ENCODE results near the gene LRFN3. TPM values are rescaled to one million over a fixed set of nuclear protein-coding genes. Genes with fewer than 3 reads are reported as not detected.

LRFN3 gene
- total RNA-seq, 1 donor from 2014 or later: 2.3 TPM

- Histone ChIP-seq H2AFZ (replicated peaks) (peak within 1 kb of the TSS; percentile 78), H3K79me2 (ENCODE audit: low read depth) (peaks cover 4% of the 10 kb centered on the region), H3K4me3 (peak within 1 kb of the TSS; percentile 37), H3K36me3 (no peaks in the 10 kb centered on the region), H4K20me1 (ENCODE audit: low read depth) (no peaks in the 10 kb centered on the region), H3K9me3 (ENCODE audit: low read depth) (no peaks in the 10 kb centered on the region), H3K4me2 (peak within 1 kb of the TSS; percentile 68), H3F3A (ENCODE audit: low read depth) (peaks cover 13% of the 10 kb centered on the region), H3K9ac (no peak within 1 kb of the TSS), H3K27ac (no peak within 1 kb of the TSS), H3K27me3 (peaks cover 33% of the 10 kb centered on the region), H3K4me1 (no peaks in the 10 kb centered on the region)
- peaks cover 16% of the 10 kb centered on the region for H3K27me3 Mint-ChIP-seq (ENCODE audit: insufficient read depth, low read depth)
- peak within 1 kb of the TSS; percentile 69 for H3K27ac Mint-ChIP-seq
- no peaks in the 10 kb centered on the region for H3K36me3 Mint-ChIP-seq
- H3K9me3 Mint-ChIP-seq: no peaks in the 10 kb centered on the region
- TF ChIP-seq EZH2phosphoT487 (IDR thresholded peaks at IDR 0.05) (no peak), EZH2 (IDR thresholded peaks at IDR 0.05) (no peak), CTCF (IDR thresholded peaks at IDR 0.05) (no peak)
- peak within 1 kb of the TSS; percentile 96 for H3K4me3 Mint-ChIP-seq
- H3K4me1 Mint-ChIP-seq: peaks cover 31% of the 10 kb centered on the region
- no peak for DNase-seq (ENCODE audit: low spot score)
Measured at GRCh38 chr19:35901854-35902661, 34.1 kb upstream of the LRFN3 start, which contains the start of gene HCST. TSS of gene HCST (plus strand) at chr19:35902529. CDS start at chr19:35902594, 65 bp downstream.

GRCh38 chr19:35902870-35903475, 33.2 kb upstream of the LRFN3 start:
- Histone ChIP-seq H3K27me3 (peaks cover 33% of the 10 kb centered on the region), H3K4me1 (no peaks in the 10 kb centered on the region), H3K27ac (no peak overlapping the region), H3K79me2 (ENCODE audit: low read depth) (peaks cover 4% of the 10 kb centered on the region), H3F3A (ENCODE audit: low read depth) (peaks cover 13% of the 10 kb centered on the region), H2AFZ (replicated peaks) (peak overlapping the region; percentile 78), H3K4me2 (peak overlapping the region; percentile 68), H3K9ac (no peak overlapping the region), H3K4me3 (peak overlapping the region; percentile 37), H4K20me1 (ENCODE audit: low read depth) (no peaks in the 10 kb centered on the region), H3K9me3 (ENCODE audit: low read depth) (no peaks in the 10 kb centered on the region), H3K36me3 (no peaks in the 10 kb centered on the region)
- DNase-seq (ENCODE audit: low spot score): no peak
- Mint-ChIP-seq H3K9me3 (no peaks in the 10 kb centered on the region), H3K36me3 (no peaks in the 10 kb centered on the region), H3K27ac (peak overlapping the region; percentile 69), H3K4me3 (peak overlapping the region; percentile 69), H3K27me3 (ENCODE audit: insufficient read depth, low read depth) (peaks cover 21% of the 10 kb centered on the region), H3K4me1 (peaks cover 37% of the 10 kb centered on the region)
- no peak for TF ChIP-seq CTCF (IDR thresholded peaks at IDR 0.05)
- no peak for TF ChIP-seq EZH2 (IDR thresholded peaks at IDR 0.05)
- TF ChIP-seq EZH2phosphoT487 (IDR thresholded peaks at IDR 0.05): no peak

GRCh38 chr19:35903550-35904179, 32.5 kb upstream of the LRFN3 start:
- H3K4me1 Mint-ChIP-seq: peaks cover 39% of the 10 kb centered on the region
- peaks cover 21% of the 10 kb centered on the region for H3K27me3 Mint-ChIP-seq (ENCODE audit: insufficient read depth, low read depth)
- peak overlapping the region; percentile 37 for H3K4me3 ChIP-seq
- peaks cover 13% of the 10 kb centered on the region for H3F3A ChIP-seq (ENCODE audit: low read depth)
- H3K27ac Mint-ChIP-seq: no peak overlapping the region
- no peaks in the 10 kb centered on the region for H3K9me3 ChIP-seq (ENCODE audit: low read depth)
- H3K79me2 ChIP-seq (ENCODE audit: low read depth): peaks cover 3% of the 10 kb centered on the region
- peak overlapping the region; percentile 68 for H3K4me2 ChIP-seq
- H2AFZ ChIP-seq (replicated peaks): peak overlapping the region; percentile 78
- no peaks in the 10 kb centered on the region for H4K20me1 ChIP-seq (ENCODE audit: low read depth)
- DNase-seq (ENCODE audit: low spot score): peak; percentile 69
- no peak overlapping the region for H3K27ac ChIP-seq
- H3K27me3 ChIP-seq: peaks cover 29% of the 10 kb centered on the region
- H3K4me1 ChIP-seq: no peaks in the 10 kb centered on the region
- H3K36me3 Mint-ChIP-seq: no peaks in the 10 kb centered on the region
- H3K9me3 Mint-ChIP-seq: no peaks in the 10 kb centered on the region
- H3K9ac ChIP-seq: no peak overlapping the region
- H3K36me3 ChIP-seq: no peaks in the 10 kb centered on the region
- H3K4me3 Mint-ChIP-seq: peak overlapping the region; percentile 69
- TF ChIP-seq CTCF (IDR thresholded peaks at IDR 0.05) (no peak), EZH2 (IDR thresholded peaks at IDR 0.05) (no peak), EZH2phosphoT487 (IDR thresholded peaks at IDR 0.05) (no peak)

Data from neural progenitor cell (in vitro differentiated cells).